ENCODE data around the gene PANK2. TPM values are rescaled to one million over a fixed set of nuclear protein-coding genes. Genes with fewer than 3 reads are reported as not detected.

PANK2 gene
- total RNA-seq (2014; rRNA removed; shearing (Covaris generic)): 55.6 and 61.8 TPM in 2 replicates

GRCh38 chr20:3888622-3889488, at the start of gene PANK2:
Gene PANK2, plus strand, starts transcription at chr20:3889387.

GRCh38 chr20:3846740-3847428, 42.3 kb upstream of the PANK2 start, which contains the start of gene MAVS:
Gene MAVS, plus strand, starts transcription at chr20:3846834. Its CDS starts 7,791 bp downstream, at chr20:3854625.

Small RNA genes within 50 kb of the gene (small RNA-seq; reads per million reads assigned to genes)
- gene MIR103A2: 0.33 reads per million

Other genes with a start within 250 kb of the PANK2 start
- not detected in 2 replicates for gene GFRA4, start 226.0 kb upstream of the PANK2 start, total RNA-seq (2014; rRNA removed; shearing (Covaris generic))
- gene ADAM33, start 207.4 kb upstream of the PANK2 start, total RNA-seq (2014; rRNA removed; shearing (Covaris generic)): not detected in 2 replicates
- not detected in 2 replicates for gene SIGLEC1, start 176.8 kb upstream of the PANK2 start, total RNA-seq (2014; rRNA removed; shearing (Covaris generic))
- gene HSPA12B, start 156.7 kb upstream of the PANK2 start, total RNA-seq (2014; rRNA removed; shearing (Covaris generic)): not detected in 2 replicates
- gene ADISSP, start 121.6 kb upstream of the PANK2 start, total RNA-seq (2014; rRNA removed; shearing (Covaris generic)): 50.1 and 55.5 TPM in 2 replicates
- 1.0 and 1.2 TPM in 2 replicates for gene SPEF1, start 107.9 kb upstream of the PANK2 start, total RNA-seq (2014; rRNA removed; shearing (Covaris generic))
- gene CENPB, start 102.6 kb upstream of the PANK2 start, total RNA-seq (2014; rRNA removed; shearing (Covaris generic)): 115 and 125 TPM in 2 replicates
- 94.8 and 107 TPM in 2 replicates for gene CDC25B, start 93.1 kb upstream of the PANK2 start, total RNA-seq (2014; rRNA removed; shearing (Covaris generic))
- 19.5 and 26.4 TPM in 2 replicates for gene AP5S1, start 68.8 kb upstream of the PANK2 start, total RNA-seq (2014; rRNA removed; shearing (Covaris generic))
- gene MAVS, start 42.6 kb upstream of the PANK2 start, total RNA-seq (2014; rRNA removed; shearing (Covaris generic)): 21.0 and 21.7 TPM in 2 replicates
- 5.1 and 5.4 TPM in 2 replicates for gene RNF24, start 126.2 kb downstream of the PANK2 start, total RNA-seq (2014; rRNA removed; shearing (Covaris generic))

Measured in A375 (cell line).